Natural killer cell treated with Interleukin-12 subunit alpha and Interleukin-12 subunit beta and Interleukin-15 and Interleukin-18, amount 100 ng/mL, for 72 hours (primary cell): ENCODE data around the gene GATB. TPM values are rescaled to one million over a fixed set of nuclear protein-coding genes. Genes with fewer than 3 reads are reported as not detected.

ENCODE experiments used
- ATAC-seq, 2 donors: fragments of 150-1000 bp; cut with Tn5 transposase in 1 of 2; sonication (Bioruptor Pico), chemical (Tn5 transposase) in 1 of 2; 2 replicates each; pipeline ENCODE4 v1.10.0; 2021
- DNase-seq: peaks from one replicate; pipeline ENCODE4 v3.0.0; 2022; ENCODE audit warnings: low spot score
- H3K27ac Mint-ChIP-seq, 2 donors: 1 replicate in 1 of 2; 2 replicates in 1 of 2; pipeline ENCODE4 v1.8.0; 2022; ENCODE audit warnings: mixed read lengths in 2 of 2, mild to moderate bottlenecking in 1 of 2, moderate library complexity in 1 of 2
- H3K27me3 Mint-ChIP-seq, 2 donors: 1 replicate in 1 of 2; 2 replicates in 1 of 2; pipeline ENCODE4 v1.8.0; 2022; ENCODE audit warnings: mixed read lengths in 2 of 2
- H3K36me3 Mint-ChIP-seq: one replicate; pipeline ENCODE4 v1.8.0; 2022; ENCODE audit warnings: mixed read lengths
- H3K4me1 Mint-ChIP-seq, 2 donors: 1 replicate in 1 of 2; 2 replicates in 1 of 2; pipeline ENCODE4 v1.8.0; 2022; ENCODE audit warnings: low read depth in 2 of 2, mixed read lengths in 2 of 2, mild to moderate bottlenecking in 1 of 2
- H3K4me3 Mint-ChIP-seq: one replicate; pipeline ENCODE4 v1.8.0; 2022; ENCODE audit warnings: mixed read lengths
- H3K9me3 Mint-ChIP-seq: 2 replicates; pipeline ENCODE4 v1.8.0; 2022; ENCODE audit warnings: mixed read lengths
- total RNA-seq, 2 donors: library from RNA; stranded (reverse); gene quantifications; one replicate each; pipeline ENCODE4 v1.2.3, GENCODE V29; 2022

GATB gene
- total RNA-seq, 2 donors from 2014 or later, result 15.4 to 18.4 TPM

DNA sequence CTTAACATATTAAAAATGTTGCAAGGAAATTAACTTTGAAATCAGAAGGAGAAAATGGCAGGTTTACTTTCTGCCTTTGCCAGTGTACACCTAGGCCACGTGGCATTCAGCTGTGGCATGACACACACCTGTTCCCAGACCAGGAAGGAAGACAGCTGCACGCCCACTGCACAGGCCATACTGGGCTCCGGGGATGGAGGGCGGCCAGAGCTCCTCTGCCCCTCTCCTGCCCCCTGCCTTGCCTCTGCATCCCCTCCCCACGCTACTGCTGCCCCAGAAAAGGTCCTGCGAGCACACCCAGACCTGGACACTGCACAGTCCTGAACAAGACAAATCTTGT lies 68.4 kb downstream of the GATB start:
- H3K27ac Mint-ChIP-seq, result no peak overlapping the region
- no peaks in the 10 kb centered on the region for H3K4me1 Mint-ChIP-seq
- ATAC-seq (no peak), DNase-seq (no peak)
- H3K9me3 Mint-ChIP-seq, result no peaks in the 10 kb centered on the region
- H3K36me3 Mint-ChIP-seq, result no peaks in the 10 kb centered on the region
- H3K27me3 Mint-ChIP-seq, result no peaks in the 10 kb centered on the region
- H3K4me3 Mint-ChIP-seq, result no peak overlapping the region

DNA sequence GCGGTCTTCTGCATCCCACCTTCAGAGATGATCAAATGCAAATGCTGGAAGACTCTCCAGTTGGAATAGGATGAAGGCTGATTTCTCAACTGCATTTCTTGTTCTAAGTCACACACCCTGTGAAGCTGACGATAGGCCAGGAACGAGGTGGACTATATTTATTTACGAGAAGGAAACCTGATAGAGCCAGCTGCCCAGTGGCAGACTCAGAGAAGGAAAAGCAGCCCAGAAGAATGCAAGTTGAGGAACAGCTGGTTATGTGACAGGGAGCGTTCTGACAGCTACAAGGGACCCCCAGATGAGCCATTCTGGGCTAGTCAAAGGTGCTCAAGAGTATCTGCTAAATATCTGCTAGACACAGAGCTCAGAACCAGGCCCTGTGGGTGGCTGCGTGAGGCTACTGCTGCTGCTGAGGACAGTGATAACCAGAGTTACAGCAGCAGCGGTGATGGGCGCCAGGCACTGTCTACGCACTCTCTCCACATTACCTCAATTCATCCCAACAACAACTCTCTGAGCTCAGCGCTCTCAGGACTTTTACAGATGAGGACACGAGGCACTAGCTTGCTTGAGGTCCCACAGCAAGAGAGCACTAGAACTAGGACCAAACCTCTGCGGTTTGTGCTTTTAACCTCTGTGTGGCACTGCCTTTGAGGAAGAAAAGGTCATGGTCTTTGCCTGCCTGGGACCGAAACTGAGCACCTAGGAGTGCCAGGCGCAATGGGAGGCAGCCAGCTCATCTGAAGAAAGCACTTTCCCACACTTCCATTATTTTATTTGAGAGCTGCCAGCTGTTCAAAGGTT lies 69.0 kb downstream of the GATB start:
- no peak for DNase-seq
- no peak overlapping the region for H3K4me3 Mint-ChIP-seq
- no peaks in the 10 kb centered on the region for H3K9me3 Mint-ChIP-seq
- H3K27ac Mint-ChIP-seq, result no peak overlapping the region
- no peaks in the 10 kb centered on the region for H3K36me3 Mint-ChIP-seq
- H3K4me1 Mint-ChIP-seq, result no peaks in the 10 kb centered on the region
- H3K27me3 Mint-ChIP-seq, result no peaks in the 10 kb centered on the region
- peak in 1 of 2 donors; percentile 8 for ATAC-seq

DNA sequence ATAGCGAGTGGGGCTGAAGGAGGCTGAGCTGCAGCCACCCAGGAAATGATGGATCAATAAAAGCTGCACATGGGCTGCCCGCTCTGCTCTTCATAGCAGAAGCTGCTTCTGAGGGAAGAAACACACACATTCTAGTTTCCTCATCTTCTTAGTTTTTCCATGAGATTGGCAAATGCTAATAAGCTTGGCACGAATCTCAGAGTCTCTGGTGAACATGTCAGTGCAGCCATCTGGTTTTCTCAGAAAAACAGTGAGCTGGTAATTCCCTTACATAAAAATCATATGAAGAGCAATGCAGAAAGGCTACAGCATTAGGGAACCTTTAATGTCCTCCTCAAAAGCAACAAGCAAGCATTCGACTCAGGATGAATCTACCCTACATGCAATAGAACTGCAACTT lies 69.9 kb downstream of the GATB start:
- Mint-ChIP-seq H3K36me3 (no peaks in the 10 kb centered on the region), H3K4me3 (no peak overlapping the region), H3K9me3 (no peaks in the 10 kb centered on the region), H3K4me1 (no peaks in the 10 kb centered on the region), H3K27ac (no peak overlapping the region), H3K27me3 (no peaks in the 10 kb centered on the region)
- no peak for DNase-seq
- ATAC-seq, result no peak

DNA sequence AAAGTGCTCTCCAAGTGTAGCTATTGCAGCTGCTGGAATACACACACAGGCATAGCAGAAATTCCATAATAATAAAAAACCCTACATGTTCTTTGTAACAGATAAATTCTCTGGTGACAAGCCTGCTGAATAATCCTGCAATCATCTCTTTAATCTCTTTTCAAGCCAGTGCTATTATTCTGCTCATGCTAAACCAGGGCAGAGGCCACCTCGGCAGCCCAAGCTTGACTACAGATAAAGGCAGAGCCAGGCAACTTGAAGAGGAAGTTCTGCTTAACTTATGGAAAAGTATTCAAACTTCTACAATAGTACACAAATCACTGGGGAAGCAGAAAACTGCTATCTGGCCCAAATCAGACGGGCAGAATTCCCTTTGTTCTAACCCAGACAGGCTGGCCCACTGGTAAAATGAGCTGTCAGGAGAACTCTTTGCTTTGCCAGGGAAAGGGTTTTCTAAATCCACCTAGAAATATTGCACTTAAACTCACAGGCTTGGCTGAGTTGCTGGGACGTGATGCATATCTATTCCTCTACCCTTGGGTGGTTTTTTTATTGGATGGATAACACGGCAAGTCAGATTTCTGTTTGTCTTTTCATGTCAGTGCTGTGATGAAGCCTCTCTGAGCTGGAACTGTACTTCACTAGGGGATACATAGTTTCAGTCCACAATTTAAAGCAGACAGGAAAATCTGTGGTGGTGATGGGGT lies 70.5 kb downstream of the GATB start:
- Mint-ChIP-seq H3K9me3 (no peaks in the 10 kb centered on the region), H3K27ac (no peak overlapping the region), H3K4me3 (no peak overlapping the region), H3K36me3 (no peaks in the 10 kb centered on the region), H3K27me3 (no peaks in the 10 kb centered on the region), H3K4me1 (no peaks in the 10 kb centered on the region)
- DNase-seq (no peak), ATAC-seq (no peak)

DNA sequence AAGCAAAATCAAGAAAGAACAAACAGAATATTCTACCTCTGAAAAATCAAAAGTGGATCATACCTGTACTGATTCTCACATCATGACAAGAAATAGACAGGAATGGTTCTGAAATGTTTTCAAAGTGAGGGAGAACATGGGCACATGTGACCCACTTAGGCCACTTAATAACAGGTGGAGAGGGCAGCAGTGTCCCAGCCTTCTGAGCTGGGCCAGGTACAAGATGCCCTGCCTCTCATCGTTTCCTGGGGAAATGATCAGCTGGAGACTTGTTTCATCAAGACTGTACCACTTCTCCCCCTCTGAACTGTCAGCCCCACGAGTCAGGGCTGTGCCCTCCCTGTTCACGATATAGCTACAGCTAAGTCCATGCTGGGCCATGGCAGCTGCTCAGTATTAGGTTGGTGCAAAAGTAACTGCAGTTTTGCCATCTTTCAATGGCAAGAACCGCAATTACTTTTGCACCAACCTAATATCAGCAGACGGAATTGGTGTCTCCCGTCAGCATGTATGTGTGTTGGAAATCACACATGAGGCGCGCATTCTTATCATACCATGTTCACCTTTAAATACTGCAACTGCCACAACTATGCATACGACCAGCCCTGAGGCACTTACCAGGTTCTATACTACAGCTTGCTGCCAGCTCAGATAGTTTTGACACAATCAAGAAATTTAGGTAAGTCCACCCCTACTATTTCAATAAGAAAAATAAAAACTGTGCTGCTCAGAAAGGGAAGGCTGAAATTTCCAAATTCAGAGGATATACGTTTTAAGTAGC lies 71.4 kb downstream of the GATB start:
- Mint-ChIP-seq H3K36me3 (no peaks in the 10 kb centered on the region), H3K4me3 (no peak overlapping the region), H3K27ac (no peak overlapping the region), H3K4me1 (no peaks in the 10 kb centered on the region), H3K27me3 (no peaks in the 10 kb centered on the region), H3K9me3 (no peaks in the 10 kb centered on the region)
- no peak for DNase-seq
- no peak for ATAC-seq

DNA sequence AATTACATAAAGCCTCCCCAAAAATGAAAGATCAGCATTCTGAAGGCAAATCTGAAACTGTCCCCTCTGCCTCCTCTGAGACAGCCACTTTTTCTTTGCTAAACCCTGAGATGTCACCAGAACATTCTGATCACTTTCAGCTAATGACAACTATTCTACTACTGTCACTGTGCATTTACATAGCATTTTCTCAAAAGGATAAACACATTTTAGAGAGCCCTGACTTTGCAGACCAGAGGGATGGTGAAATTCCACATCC lies 72.1 kb downstream of the GATB start:
- DNase-seq, result no peak
- no peaks in the 10 kb centered on the region for H3K27me3 Mint-ChIP-seq

DNA sequence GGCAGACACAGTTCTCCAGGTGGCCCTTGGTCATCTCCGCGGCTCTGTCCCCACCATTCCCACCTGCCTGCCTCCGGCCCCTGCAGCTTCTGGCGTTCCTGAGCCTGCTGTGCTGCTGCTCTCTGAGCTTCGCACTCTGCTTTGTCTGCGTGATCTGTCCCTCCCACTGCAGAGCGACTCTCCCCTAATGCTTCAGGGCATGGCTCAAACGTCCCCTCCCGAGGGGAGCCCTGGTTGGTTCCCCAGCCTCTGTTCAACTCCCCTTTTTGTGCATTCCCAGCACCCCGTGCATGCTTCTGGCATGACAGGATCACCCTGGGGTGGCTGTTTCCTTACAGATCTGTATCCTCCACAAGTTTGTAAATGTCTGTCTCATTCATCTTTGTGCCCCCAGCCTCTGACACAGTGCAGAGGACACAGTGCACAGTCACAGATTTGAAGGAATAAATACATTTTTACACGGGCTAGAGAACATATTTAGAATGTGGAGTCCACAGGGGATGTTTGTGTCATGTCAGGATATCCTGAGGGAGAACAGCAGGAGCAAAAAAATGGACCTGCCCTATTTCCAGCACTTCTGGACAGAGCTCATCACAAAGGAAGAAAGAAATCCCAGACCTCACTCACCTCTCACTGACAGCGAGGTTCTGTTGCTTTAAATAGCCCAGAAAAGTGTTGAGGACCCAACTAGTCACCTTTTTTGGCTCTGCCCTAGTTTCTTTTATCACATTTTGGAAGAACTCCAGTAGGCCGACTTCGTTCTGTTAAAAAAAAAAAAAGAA lies 72.6 kb downstream of the GATB start:
- DNase-seq, result no peak
- ATAC-seq, result no peak
- H3K36me3 Mint-ChIP-seq, result peaks cover 3% of the 10 kb centered on the region
- no peaks in the 10 kb centered on the region for H3K9me3 Mint-ChIP-seq
- no peaks in the 10 kb centered on the region for H3K27me3 Mint-ChIP-seq
- H3K4me3 Mint-ChIP-seq, result no peak overlapping the region
- H3K27ac Mint-ChIP-seq, result peak overlapping the region in 1 of 2 donors; percentile 42
- no peaks in the 10 kb centered on the region for H3K4me1 Mint-ChIP-seq

More for the DNA sequence above, 72.1 kb downstream of the GATB start:
- H3K4me1 Mint-ChIP-seq, result no peaks in the 10 kb centered on the region
- H3K4me3 Mint-ChIP-seq, result no peak overlapping the region
- no peaks in the 10 kb centered on the region for H3K9me3 Mint-ChIP-seq
- no peak overlapping the region for H3K27ac Mint-ChIP-seq
- no peak for ATAC-seq
- no peaks in the 10 kb centered on the region for H3K36me3 Mint-ChIP-seq

DNA sequence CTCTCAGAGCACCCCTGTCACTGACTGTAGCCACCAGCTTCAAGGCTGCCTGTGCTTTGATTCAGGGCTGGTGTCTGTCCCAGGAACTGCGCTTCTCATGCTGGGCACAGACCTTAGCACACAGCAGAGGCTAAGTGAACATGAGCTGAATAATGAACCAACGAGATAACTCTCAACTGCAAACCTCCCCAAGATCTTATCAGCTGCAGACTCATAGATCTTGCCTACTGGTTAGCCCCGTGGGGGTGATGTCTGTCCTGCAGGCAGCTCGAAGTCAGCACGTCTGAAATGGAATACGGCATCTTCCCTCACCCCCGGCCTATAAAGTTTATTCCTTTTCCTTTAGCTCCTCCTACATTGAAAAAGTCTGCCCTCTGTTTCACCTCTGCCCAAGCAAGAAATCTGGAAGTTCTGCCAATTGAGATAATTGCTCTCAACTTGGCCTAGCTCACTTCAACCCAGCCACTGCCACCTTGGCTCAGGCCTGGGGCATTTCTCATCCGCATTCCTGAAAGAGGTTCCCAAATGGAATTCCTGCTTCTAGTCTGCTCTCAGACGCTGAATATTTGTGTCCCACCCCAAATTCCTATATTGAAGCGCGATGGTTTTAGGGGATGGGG lies 73.7 kb downstream of the GATB start:
- no peak overlapping the region for H3K4me3 Mint-ChIP-seq
- H3K27ac Mint-ChIP-seq, result no peak overlapping the region
- H3K4me1 Mint-ChIP-seq, result no peaks in the 10 kb centered on the region
- DNase-seq (no peak), ATAC-seq (no peak)
- H3K27me3 Mint-ChIP-seq, result no peaks in the 10 kb centered on the region
- H3K36me3 Mint-ChIP-seq, result peaks cover 6% of the 10 kb centered on the region
- no peaks in the 10 kb centered on the region for H3K9me3 Mint-ChIP-seq

DNA sequence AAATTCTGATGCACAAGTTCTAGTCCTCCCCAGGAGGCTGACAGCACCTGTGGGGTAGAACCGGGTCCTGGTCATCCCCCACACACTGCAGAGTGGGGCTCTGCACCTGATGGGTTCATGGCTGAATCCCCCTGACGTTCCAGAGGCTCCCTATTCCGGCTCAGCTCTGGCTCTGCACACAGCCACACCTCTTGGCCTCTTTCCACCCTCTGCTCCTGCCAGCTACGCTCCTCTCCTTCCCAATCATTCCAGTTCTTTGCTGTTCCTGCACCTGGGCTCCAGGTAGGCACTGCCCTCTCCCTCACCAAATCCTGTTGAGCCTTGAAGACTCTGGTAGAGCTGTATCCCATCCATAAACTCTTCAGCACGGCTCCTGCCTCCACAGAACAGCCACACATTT lies 75.5 kb downstream of the GATB start:
- DNase-seq, result no peak
- Mint-ChIP-seq H3K27ac (no peak overlapping the region), H3K4me1 (no peaks in the 10 kb centered on the region), H3K27me3 (no peaks in the 10 kb centered on the region), H3K36me3 (peaks cover 6% of the 10 kb centered on the region), H3K9me3 (no peaks in the 10 kb centered on the region), H3K4me3 (no peak overlapping the region)
- ATAC-seq, result no peak

DNA sequence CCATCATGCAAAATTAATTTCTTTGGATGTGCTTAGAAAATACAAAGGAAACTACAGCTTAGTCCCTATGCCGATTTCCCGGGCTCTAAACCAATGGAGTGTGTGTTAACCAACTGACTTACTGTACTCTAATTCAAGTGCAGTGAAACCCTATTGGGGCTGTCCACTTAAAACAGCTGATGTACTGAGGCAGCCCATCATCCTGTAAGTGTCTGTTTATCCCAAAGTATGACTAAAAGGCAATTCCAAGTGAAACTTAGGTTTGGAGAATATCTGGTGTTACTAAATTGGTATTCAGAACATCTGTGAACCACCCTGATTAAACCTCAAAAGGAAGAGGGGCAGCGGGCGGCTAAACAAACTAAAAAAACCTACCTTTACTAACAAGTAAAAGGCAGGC lies 79.7 kb downstream of the GATB start:
- Mint-ChIP-seq H3K27me3 (no peaks in the 10 kb centered on the region), H3K36me3 (peaks cover 6% of the 10 kb centered on the region)
- ATAC-seq, result no peak

DNA sequence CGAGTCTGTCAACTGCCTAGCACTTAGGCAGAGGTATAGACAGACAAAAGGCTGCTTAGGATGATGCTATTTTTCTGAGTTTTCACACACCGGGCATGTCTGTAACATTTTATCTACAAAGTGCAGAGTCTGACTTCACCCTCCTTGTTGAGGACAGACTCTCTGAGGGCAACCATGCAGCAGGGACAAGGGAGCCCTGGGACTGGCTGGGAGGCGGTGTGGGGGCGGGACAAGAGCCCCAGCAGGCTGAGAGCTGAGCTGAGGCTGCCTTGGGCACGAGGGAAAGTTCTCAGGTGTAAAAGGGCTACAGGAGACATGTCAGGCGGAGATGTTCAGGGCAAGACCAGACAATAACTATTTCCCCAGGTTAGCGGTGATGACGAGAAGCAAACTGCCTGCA lies 81.6 kb downstream of the GATB start:
- ATAC-seq (no peak), DNase-seq (no peak)
- Mint-ChIP-seq H3K27me3 (no peaks in the 10 kb centered on the region), H3K4me3 (no peak overlapping the region), H3K36me3 (peaks cover 6% of the 10 kb centered on the region), H3K4me1 (no peaks in the 10 kb centered on the region), H3K9me3 (no peaks in the 10 kb centered on the region), H3K27ac (no peak overlapping the region)

More for the DNA sequence above, 79.7 kb downstream of the GATB start:
- Mint-ChIP-seq H3K4me3 (no peak overlapping the region), H3K9me3 (no peaks in the 10 kb centered on the region), H3K4me1 (no peaks in the 10 kb centered on the region), H3K27ac (no peak overlapping the region)
- no peak for DNase-seq

DNA sequence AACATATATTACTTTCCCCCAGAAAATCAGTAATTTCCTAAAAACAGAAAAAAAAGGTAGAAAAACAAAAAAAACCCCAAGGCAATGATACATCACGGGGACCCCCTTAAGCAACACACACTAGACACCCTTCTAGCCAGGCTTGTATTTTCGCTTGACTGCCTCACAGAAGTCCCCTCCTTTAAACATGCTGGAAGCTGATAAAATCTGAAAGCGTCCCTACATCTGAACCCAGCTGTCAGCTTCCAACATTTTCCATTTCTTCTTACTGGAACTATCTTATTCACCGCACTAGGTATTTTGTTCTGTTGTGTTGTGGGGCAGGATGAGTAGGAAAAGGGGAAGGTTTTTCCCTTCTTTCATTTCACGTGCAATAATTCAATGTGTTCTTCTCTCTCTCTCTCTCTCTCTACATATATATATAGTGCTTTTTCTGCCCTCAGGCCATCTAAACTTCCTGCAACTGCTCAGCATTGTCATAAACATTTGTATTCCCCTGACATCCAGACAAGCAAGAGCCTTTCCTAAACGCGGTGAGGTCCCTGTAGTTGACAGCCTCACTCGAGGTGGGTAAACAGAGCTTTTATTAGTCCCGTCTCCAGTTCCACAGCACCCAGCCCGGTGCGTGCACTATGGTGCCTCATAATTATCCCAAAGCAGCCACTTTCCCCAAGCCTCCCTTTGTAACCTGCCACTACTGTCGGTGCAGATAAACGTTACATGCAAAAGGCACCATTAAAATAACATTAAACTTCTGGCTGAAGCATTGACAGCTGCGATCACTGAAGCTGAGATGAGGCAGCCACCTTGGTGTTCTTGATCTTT lies 82.5 kb downstream of the GATB start:
- Mint-ChIP-seq H3K27me3 (no peaks in the 10 kb centered on the region), H3K27ac (no peak overlapping the region), H3K4me1 (no peaks in the 10 kb centered on the region), H3K9me3 (no peaks in the 10 kb centered on the region), H3K36me3 (peaks cover 4% of the 10 kb centered on the region), H3K4me3 (no peak overlapping the region)
- no peak for DNase-seq
- ATAC-seq, result no peak

DNA sequence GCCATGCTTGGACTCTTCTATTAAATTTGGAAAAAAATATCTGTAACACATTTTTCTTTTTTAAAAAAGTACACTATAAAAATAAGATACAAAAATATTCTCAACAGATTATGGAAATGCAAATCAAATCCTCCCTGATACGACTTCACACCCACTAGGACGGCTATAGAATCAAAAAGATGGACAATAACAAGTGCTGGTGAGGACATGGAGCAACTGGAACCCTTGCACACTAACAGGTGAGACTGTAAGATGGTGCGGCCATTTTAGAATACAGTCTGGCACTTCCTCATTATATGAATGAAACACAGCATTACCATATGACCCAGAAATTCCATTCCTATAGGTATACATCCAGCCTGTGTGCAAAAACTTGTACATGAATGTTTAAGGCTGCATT lies 83.6 kb downstream of the GATB start:
- H3K36me3 Mint-ChIP-seq, result no peaks in the 10 kb centered on the region
- no peaks in the 10 kb centered on the region for H3K27me3 Mint-ChIP-seq
- DNase-seq (no peak), ATAC-seq (no peak)
- H3K4me1 Mint-ChIP-seq, result no peaks in the 10 kb centered on the region
- H3K4me3 Mint-ChIP-seq, result no peak overlapping the region
- H3K27ac Mint-ChIP-seq, result no peak overlapping the region
- no peaks in the 10 kb centered on the region for H3K9me3 Mint-ChIP-seq
